ENCODE data around the gene SORBS2.

Gene SORBS2

GRCh38 chr4:185787926-185788679, 23.9 kb downstream of the SORBS2 start:
- no peak for TF ChIP-seq OSR1 (CRISPR knock-in tag; IDR thresholded peaks at IDR 0.05)
- TF ChIP-seq PPARA (CRISPR knock-in tag; IDR thresholded peaks at IDR 0.05; ENCODE audit: borderline replicate concordance) = no peak
- no peak for TF ChIP-seq RARB (CRISPR knock-in tag; IDR thresholded peaks at IDR 0.05)
- TF ChIP-seq ESRRG (CRISPR knock-in tag; IDR thresholded peaks at IDR 0.05) = no peak
- no peak for TF ChIP-seq ZFP3 (CRISPR knock-in tag; IDR thresholded peaks at IDR 0.05)
- TF ChIP-seq CSDC2 (CRISPR knock-in tag; IDR thresholded peaks at IDR 0.05) = no peak
- no peak for TF ChIP-seq ZNF70 (CRISPR knock-in tag; IDR thresholded peaks at IDR 0.05)
- no peak for TF ChIP-seq TCF4 (CRISPR knock-in tag; IDR thresholded peaks at IDR 0.05; ENCODE audit: borderline replicate concordance)
- TF ChIP-seq TOX (CRISPR knock-in tag; IDR thresholded peaks at IDR 0.05; ENCODE audit: borderline replicate concordance) = no peak
- TF ChIP-seq ARNTL (CRISPR knock-in tag; IDR thresholded peaks at IDR 0.05; ENCODE audit: borderline replicate concordance, low read depth) = no peak
- TF ChIP-seq ZFP30 (CRISPR knock-in tag; IDR thresholded peaks at IDR 0.05) = no peak
- no peak for TF ChIP-seq PATZ1 (CRISPR knock-in tag; IDR thresholded peaks at IDR 0.05; ENCODE audit: borderline replicate concordance)
- no peak for TF ChIP-seq POU6F1 (CRISPR knock-in tag; IDR thresholded peaks at IDR 0.05; ENCODE audit: borderline replicate concordance, low read depth)
- TF ChIP-seq ZC3H10 (CRISPR knock-in tag; IDR thresholded peaks at IDR 0.05) = no peak
- no peak for ATAC-seq

- TF ChIP-seq SNAI2 (CRISPR knock-in tag; IDR thresholded peaks at IDR 0.05) = no peak
- no peak for ATAC-seq
These were observed 25.6 kb downstream of the SORBS2 start for GRCh38 chr4:185786422-185786821.

- ATAC-seq = no peak
- TF ChIP-seq TOX (CRISPR knock-in tag; IDR thresholded peaks at IDR 0.05; ENCODE audit: borderline replicate concordance) (no peak), ISL1 (CRISPR knock-in tag; IDR thresholded peaks at IDR 0.05) (no peak), SNAI2 (CRISPR knock-in tag; IDR thresholded peaks at IDR 0.05) (no peak), PPARA (CRISPR knock-in tag; IDR thresholded peaks at IDR 0.05; ENCODE audit: borderline replicate concordance) (no peak), ZNF70 (CRISPR knock-in tag; IDR thresholded peaks at IDR 0.05) (no peak), TCF4 (CRISPR knock-in tag; IDR thresholded peaks at IDR 0.05; ENCODE audit: borderline replicate concordance) (no peak), CSRNP3 (CRISPR knock-in tag; IDR thresholded peaks at IDR 0.05) (no peak), CREB5 (CRISPR knock-in tag; IDR thresholded peaks at IDR 0.05; ENCODE audit: low read depth) (no peak), PATZ1 (CRISPR knock-in tag; IDR thresholded peaks at IDR 0.05; ENCODE audit: borderline replicate concordance) (no peak), CSDC2 (CRISPR knock-in tag; IDR thresholded peaks at IDR 0.05) (no peak), ZC3H10 (CRISPR knock-in tag; IDR thresholded peaks at IDR 0.05) (no peak), POU6F1 (CRISPR knock-in tag; IDR thresholded peaks at IDR 0.05; ENCODE audit: borderline replicate concordance, low read depth) (no peak), RARB (CRISPR knock-in tag; IDR thresholded peaks at IDR 0.05) (no peak), OSR1 (CRISPR knock-in tag; IDR thresholded peaks at IDR 0.05) (no peak), ZNF565 (CRISPR knock-in tag; conservative IDR thresholded peaks at IDR 0.05; ENCODE audit: low read depth) (no peak), BACH2 (CRISPR knock-in tag; IDR thresholded peaks at IDR 0.05; ENCODE audit: borderline replicate concordance) (no peak)
These were observed 28.4 kb downstream of the SORBS2 start for GRCh38 chr4:185783574-185783973.

All from SK-N-SH treated with all-trans-retinoic acid at 6 μM for 48 hours (cell line).